AG04450 (cell line): ENCODE measurements around the gene FLT1. TPM values are rescaled to one million over a fixed set of nuclear protein-coding genes. Genes with fewer than 3 reads are reported as not detected.
A peak's percentile ranks its signal among the peaks of the same experiment; 100 is the strongest.

Experiments used
- CTCF ChIA-PET: fragments of 300-600, 350-600 bp; formaldehyde crosslinking; extraction: SDS; loops from one replicate; lab custom pipeline; 2022; ENCODE audit warnings: antibody characterized with exemption, inconsistent platforms; lab: Charles Lee
- POLR2A ChIA-PET: fragments of 350-600 bp; formaldehyde crosslinking; extraction: SDS; loops from one replicate; lab custom pipeline; 2021; ENCODE audit warnings: antibody characterized with exemption, inconsistent platforms; lab: Yijun Ruan, JAX
- DNase-seq: peaks from one replicate; pipeline ENCODE4 v3.0.0-alpha.2; 2011; ENCODE audit warnings: low read depth, low spot score
- H3K27ac ChIP-seq: one replicate; pipeline ENCODE4 v1.5.1; 2012; ENCODE audit warnings: low read depth, low read length, control low read depth
- H3K27me3 ChIP-seq: one replicate; pipeline ENCODE4 v1.6.0; 2012; ENCODE audit warnings: low read length; ENCODE audit not compliant: control insufficient read depth, insufficient read depth
- H3K4me3 ChIP-seq: 2 replicates; pipeline ENCODE4 v1.5.1; 2011; ENCODE audit warnings: mild to moderate bottlenecking, low read depth, low read length, control low read depth
- H3K9me3 ChIP-seq: 2 replicates; pipeline ENCODE4 v1.5.1; 2012; ENCODE audit warnings: low read length; ENCODE audit not compliant: control insufficient read depth, insufficient read depth
- polyA plus RNA-seq: library from polyadenylated mRNA; depleted of rRNA; stranded (reverse); fragments of >200 nt; gene quantifications from 2 replicates; pipeline ENCODE4 v1.2.3, GENCODE V29; 2011
- TF ChIP-seq, protein P1 (sequence below): IDR thresholded peaks from 2 replicates; pipeline ENCODE4 v1.5.1; 2011; ENCODE audit warnings: low read depth, low read length, control low read depth, inconsistent platforms

Gene FLT1
- polyA plus RNA-seq, 1 experiment = 2.4 TPM

DNA sequence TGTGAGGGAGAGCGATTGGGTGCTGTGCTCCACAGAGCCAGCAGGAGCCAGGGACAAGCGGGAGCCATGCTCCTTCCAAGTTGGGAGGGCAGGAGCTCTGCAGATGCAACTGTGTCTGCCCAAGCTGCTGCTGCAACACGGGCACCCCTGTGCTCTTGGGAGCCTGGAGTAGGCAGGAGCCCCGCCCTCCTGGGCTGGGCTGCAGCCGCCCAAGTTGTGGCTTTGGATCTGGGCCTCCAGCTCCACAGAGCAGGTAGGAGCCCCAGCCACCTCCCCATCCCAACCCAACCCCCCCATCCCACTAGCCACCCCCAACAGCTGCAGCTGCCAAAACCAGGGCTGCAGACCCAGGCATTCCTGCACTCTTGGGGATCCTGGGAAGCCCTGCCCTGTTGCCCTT is 39.9 kb upstream of the FLT1 start:
- no peak overlapping the region for H3K4me3 ChIP-seq
- peaks cover 13% of the 10 kb centered on the region for H3K9me3 ChIP-seq
- ChIA-PET CTCF (no interaction called here), POLR2A (no interaction called here)
- H3K27me3 ChIP-seq = peaks cover 6% of the 10 kb centered on the region
- TF ChIP-seq, protein P1, sequence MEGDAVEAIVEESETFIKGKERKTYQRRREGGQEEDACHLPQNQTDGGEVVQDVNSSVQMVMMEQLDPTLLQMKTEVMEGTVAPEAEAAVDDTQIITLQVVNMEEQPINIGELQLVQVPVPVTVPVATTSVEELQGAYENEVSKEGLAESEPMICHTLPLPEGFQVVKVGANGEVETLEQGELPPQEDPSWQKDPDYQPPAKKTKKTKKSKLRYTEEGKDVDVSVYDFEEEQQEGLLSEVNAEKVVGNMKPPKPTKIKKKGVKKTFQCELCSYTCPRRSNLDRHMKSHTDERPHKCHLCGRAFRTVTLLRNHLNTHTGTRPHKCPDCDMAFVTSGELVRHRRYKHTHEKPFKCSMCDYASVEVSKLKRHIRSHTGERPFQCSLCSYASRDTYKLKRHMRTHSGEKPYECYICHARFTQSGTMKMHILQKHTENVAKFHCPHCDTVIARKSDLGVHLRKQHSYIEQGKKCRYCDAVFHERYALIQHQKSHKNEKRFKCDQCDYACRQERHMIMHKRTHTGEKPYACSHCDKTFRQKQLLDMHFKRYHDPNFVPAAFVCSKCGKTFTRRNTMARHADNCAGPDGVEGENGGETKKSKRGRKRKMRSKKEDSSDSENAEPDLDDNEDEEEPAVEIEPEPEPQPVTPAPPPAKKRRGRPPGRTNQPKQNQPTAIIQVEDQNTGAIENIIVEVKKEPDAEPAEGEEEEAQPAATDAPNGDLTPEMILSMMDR = no peak
- no peak overlapping the region for H3K27ac ChIP-seq
- DNase-seq = no peak

DNA sequence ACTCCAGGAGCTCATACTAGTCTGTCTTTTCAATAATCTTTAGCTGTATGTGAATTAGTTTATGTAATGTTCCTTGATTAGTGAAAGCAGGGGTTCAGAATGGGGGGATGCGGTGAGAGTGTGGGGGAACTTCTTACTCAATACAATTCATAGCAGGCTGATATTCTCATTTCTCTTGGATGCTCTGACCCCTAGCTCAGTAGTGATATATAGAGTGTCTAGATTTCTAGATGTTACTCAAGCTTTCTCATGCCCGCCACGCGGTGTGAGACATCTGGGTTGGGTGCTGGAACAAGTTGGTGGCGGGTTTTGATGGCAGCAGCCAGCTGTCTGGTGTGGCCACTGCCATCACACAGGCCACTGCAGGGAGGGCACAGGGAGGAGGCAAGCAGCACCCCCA is 39.3 kb upstream of the FLT1 start:
- TF ChIP-seq, protein P1 = no peak
- ChIA-PET POLR2A (interaction anchor here (0.6 kb wide), 1 partner anchor 138 kb away, joined by 3 read pairs; no protein-coding TSS in a partner anchor), CTCF (no interaction called here)
- Histone ChIP-seq H3K27me3 (peaks cover 6% of the 10 kb centered on the region), H3K27ac (no peak overlapping the region), H3K4me3 (no peak overlapping the region), H3K9me3 (peaks cover 13% of the 10 kb centered on the region)
- DNase-seq = no peak

DNA sequence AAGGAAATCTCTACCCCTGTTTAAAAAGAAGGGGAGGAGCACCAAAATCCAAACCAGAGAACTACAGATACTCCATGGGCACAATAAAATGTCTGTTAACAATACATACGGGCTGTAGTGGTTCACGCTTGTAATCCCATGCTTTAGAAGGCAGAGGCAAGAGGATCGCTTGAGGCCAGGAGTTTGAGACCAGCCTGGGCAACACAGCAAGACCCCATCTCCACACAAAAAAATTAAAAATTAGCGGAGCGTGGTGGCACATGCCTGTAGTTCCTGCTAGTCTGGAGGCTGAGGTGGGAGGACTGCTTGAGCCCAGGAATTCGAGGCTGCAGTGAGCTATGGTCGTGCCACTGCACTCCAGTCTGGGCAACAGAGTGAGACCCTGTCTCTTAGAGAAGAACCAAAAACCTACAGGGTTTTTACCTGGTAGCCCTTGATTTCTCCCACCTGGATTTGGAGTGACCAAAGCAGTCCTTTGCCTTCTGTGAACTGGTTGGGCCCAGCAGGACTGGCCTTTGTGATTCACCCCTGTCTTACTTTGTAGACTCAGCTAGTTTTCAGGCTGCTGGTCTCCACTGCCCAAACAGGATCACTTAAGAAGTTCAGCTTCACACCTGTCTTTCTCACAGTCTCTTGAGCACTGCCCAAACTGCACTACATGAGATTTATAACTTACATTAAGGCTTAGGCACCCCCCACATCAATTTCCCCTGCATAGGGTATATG is 38.7 kb upstream of the FLT1 start:
- POLR2A ChIA-PET = interaction anchor here (0.6 kb wide), 1 partner anchor 139 kb away, joined by 3 read pairs; no protein-coding TSS in a partner anchor
- TF ChIP-seq, protein P1 = no peak
- Histone ChIP-seq H3K9me3 (peaks cover 13% of the 10 kb centered on the region), H3K27me3 (peaks cover 6% of the 10 kb centered on the region), H3K4me3 (no peak overlapping the region), H3K27ac (no peak overlapping the region)
- no peak for DNase-seq
- CTCF ChIA-PET = no interaction called here

DNA sequence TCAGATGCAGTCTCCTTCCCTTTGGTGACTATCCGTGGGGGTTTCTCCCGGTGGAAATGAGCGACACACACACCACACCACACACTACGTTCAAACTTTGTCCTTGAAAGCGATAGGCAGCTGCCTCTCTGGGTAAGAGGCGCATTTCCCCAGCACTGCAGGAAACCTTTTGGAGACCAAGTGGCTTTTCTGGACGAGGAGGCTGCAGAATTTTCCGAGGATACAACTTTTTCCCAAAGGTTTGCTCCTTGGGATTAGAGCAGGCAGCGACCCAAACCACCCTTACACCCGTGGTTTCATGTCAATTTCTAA is 38.2 kb upstream of the FLT1 start:
- peaks cover 13% of the 10 kb centered on the region for H3K9me3 ChIP-seq
- H3K4me3 ChIP-seq = peak overlapping the region; percentile 58
- ChIA-PET CTCF (no interaction called here), POLR2A (no interaction called here)
- no peak overlapping the region for H3K27ac ChIP-seq
- DNase-seq = no peak
- peaks cover 6% of the 10 kb centered on the region for H3K27me3 ChIP-seq
- TF ChIP-seq, protein P1 = no peak

DNA sequence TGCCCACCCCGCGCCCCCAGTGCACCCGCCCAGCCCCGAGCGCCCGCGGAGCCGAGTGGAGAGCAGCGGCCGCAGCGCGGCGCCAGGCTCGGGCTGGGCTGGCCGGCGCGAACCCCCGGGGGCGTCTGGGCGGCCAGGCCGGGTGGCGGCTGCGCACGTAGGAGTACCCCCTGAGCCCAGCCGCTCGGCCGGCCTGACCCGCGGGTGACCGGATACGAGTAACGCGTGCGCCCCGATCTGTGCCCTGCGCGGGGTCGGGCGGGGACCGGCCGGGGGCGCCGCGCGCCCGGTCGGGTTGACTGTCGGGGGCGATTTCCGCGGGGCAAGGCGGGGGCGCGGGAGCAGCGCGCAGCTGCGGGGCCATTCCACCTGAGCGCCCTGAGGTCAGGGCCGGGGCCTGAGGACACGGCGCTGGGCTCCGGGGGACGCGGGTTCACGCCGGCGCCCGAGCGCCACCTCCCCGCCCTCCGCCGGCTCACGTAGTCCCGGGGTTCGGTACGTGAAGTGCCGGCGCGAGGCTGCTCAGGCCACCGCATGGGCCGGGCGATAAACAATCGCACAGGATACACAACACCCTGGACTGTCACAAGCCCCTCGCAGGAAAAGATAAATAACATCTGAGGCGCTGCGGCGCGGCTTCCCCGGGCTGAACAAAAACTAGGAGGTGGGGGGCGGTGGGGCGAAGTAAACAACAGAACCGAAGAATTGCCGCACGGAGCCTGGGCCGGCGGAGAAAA is 37.6 kb upstream of the FLT1 start:
- TF ChIP-seq, protein P1 = no peak
- POLR2A ChIA-PET = no interaction called here
- CTCF ChIA-PET = no interaction called here
- peaks cover 6% of the 10 kb centered on the region for H3K27me3 ChIP-seq
- peak overlapping the region; percentile 58 for H3K4me3 ChIP-seq
- H3K27ac ChIP-seq = no peak overlapping the region
- peaks cover 13% of the 10 kb centered on the region for H3K9me3 ChIP-seq
- no peak for DNase-seq
